Upper lobe of right lung (tissue), 1 donor: Measurements from ENCODE around the gene IGFBP2. TPM values are rescaled to one million over a fixed set of nuclear protein-coding genes. Genes with fewer than 3 reads are reported as not detected.

Source experiments
- ATAC-seq: fragments of 200-7000 bp; cut with Tn5 transposase; one replicate; pipeline ENCODE4 v1.9.1; 2020; ENCODE audit warnings: mild to moderate bottlenecking, moderate library complexity
- DNase-seq: peaks from one replicate; pipeline ENCODE4 v3.0.0-alpha.2; 2020
- H3K27ac ChIP-seq: fragments of 200-600 bp; one replicate; pipeline ENCODE4 v1.8.0; 2022
- H3K27me3 ChIP-seq: fragments of 200-600 bp; one replicate; pipeline ENCODE4 v1.8.0; 2022; ENCODE audit warnings: mild to moderate bottlenecking
- H3K36me3 ChIP-seq: fragments of 200-600 bp; one replicate; pipeline ENCODE4 v1.8.0; 2022
- H3K4me1 ChIP-seq: fragments of 200-600 bp; one replicate; pipeline ENCODE4 v1.8.0; 2022
- H3K4me3 ChIP-seq: fragments of 200-600 bp; one replicate; pipeline ENCODE4 v1.8.0; 2022; ENCODE audit warnings: mild to moderate bottlenecking
- H3K9me3 ChIP-seq: fragments of 200-600 bp; one replicate; pipeline ENCODE4 v1.8.0; 2022
- CTCF ChIP-seq: fragments of 200-600 bp; IDR thresholded peaks from one replicate; pipeline ENCODE4 v1.8.0; 2022; ENCODE audit warnings: antibody characterized with exemption
- intact Hi-C: fragments of 100-400 bp; cut with DNase I; formaldehyde crosslinking; loops from one replicate; pipeline ENCODE4 v1.11.0; 2022
- total RNA-seq: library from RNA; stranded (reverse); fragmentation: NEBNext Ultra II Directional; extraction: Animal tissue kit (Norgen Biotek cat#: 25700); gene quantifications from one replicate; pipeline ENCODE4 v1.2.1, GENCODE V29; 2021
- donor health status: DM: no; HTN: yes; CAD: no; lungs with severe emphysema.

IGFBP2 gene
- total RNA-seq, 1 donor from 2014 or later = 46.1 TPM

- no peak for ATAC-seq
- DNase-seq = no peak
- Histone ChIP-seq H3K36me3 (no peaks in the 10 kb centered on the region), H3K9me3 (no peaks in the 10 kb centered on the region), H3K27me3 (no peaks in the 10 kb centered on the region), H3K4me3 (no peak overlapping the region), H3K27ac (no peak overlapping the region), H3K4me1 (peaks cover 7% of the 10 kb centered on the region)
- TF ChIP-seq CTCF = no peak
- intact Hi-C loops = no loop called here
Observed at GRCh38 chr2:216646116-216646515, 12.9 kb downstream of the IGFBP2 start.

- ATAC-seq = no peak
- no peak for TF ChIP-seq CTCF
Observed at GRCh38 chr2:216648105-216648504, 14.9 kb downstream of the IGFBP2 start.

GRCh38 chr2:216649574-216649973, 16.4 kb downstream of the IGFBP2 start:
- no peak for ATAC-seq
- Histone ChIP-seq H3K36me3 (no peaks in the 10 kb centered on the region), H3K4me1 (no peaks in the 10 kb centered on the region), H3K27me3 (no peaks in the 10 kb centered on the region), H3K9me3 (no peaks in the 10 kb centered on the region), H3K27ac (no peak overlapping the region), H3K4me3 (no peak overlapping the region)
- no peak for DNase-seq
- intact Hi-C loops = no loop called here
- TF ChIP-seq CTCF = no peak

More at GRCh38 chr2:216648105-216648504, 14.9 kb downstream of the IGFBP2 start:
- no peak for DNase-seq
- peaks cover 7% of the 10 kb centered on the region for H3K4me1 ChIP-seq
- no peaks in the 10 kb centered on the region for H3K9me3 ChIP-seq
- no peaks in the 10 kb centered on the region for H3K27me3 ChIP-seq
- H3K36me3 ChIP-seq = no peaks in the 10 kb centered on the region
- H3K27ac ChIP-seq = no peak overlapping the region
- H3K4me3 ChIP-seq = no peak overlapping the region
- intact Hi-C loops = no loop called here

- intact Hi-C loops = no loop called here
- ATAC-seq = no peak
- H3K27me3 ChIP-seq = no peaks in the 10 kb centered on the region
- no peaks in the 10 kb centered on the region for H3K4me1 ChIP-seq
- TF ChIP-seq CTCF = no peak
- H3K27ac ChIP-seq = no peak overlapping the region
- no peaks in the 10 kb centered on the region for H3K36me3 ChIP-seq
- H3K4me3 ChIP-seq = no peak overlapping the region
- DNase-seq = no peak
- no peaks in the 10 kb centered on the region for H3K9me3 ChIP-seq
Observed at GRCh38 chr2:216650626-216651257, 17.5 kb downstream of the IGFBP2 start.

- ATAC-seq (no peak), DNase-seq (no peak)
- Histone ChIP-seq H3K4me3 (no peak overlapping the region), H3K27ac (no peak overlapping the region), H3K36me3 (no peaks in the 10 kb centered on the region), H3K4me1 (no peaks in the 10 kb centered on the region), H3K27me3 (no peaks in the 10 kb centered on the region), H3K9me3 (no peaks in the 10 kb centered on the region)
- no peak for TF ChIP-seq CTCF
- intact Hi-C loops = no loop called here
Observed at GRCh38 chr2:216651351-216651881, 18.2 kb downstream of the IGFBP2 start.
